ENCODE measurements around the gene ZBTB39.

Gene ZBTB39

DNA sequence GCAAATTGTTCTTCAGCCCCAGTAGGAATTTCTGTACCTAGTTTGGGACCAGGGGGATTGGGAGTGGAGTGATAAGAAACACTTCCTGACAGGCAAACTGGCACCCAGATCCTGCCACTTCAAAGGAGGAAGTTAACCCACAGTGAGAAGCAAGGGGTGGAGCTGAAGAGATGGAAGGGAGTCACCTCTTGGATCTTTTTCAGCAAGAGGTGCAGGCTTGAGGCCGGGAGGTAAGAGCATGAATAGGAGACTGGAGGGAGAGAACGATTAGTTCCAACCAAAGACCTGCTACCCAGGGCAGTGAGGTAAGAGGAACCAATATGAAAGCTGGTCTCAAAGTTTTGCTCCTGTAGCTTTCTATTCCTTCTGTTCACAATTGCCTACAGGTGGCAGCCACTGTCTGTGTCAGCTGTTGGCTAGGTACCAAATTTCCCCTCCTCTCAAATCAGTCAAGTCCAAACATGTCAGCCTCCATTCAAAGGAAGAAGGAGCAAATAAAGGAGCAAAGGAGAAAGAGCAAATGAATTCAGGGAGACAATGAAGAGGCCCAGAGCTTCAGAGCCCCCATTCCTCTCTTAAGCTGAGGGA is 24.9 kb upstream of the ZBTB39 start:
- Histone ChIP-seq H3K4me3 (ENCODE audit: low read length, poor library complexity, severe bottlenecking) (peak overlapping the region; percentile 56), H2AFZ (ENCODE audit: low read length) (peak overlapping the region; percentile 83), H3F3A (ENCODE audit: low read depth) (no peaks in the 10 kb centered on the region), H3K4me2 (ENCODE audit: low read depth, low read length, poor library complexity, severe bottlenecking) (peak overlapping the region; percentile 67), H3K4me1 (ENCODE audit: insufficient read depth, low read length, poor library complexity, severe bottlenecking) (peaks cover 37% of the 10 kb centered on the region), H3K79me2 (ENCODE audit: insufficient read depth, low read length) (no peaks in the 10 kb centered on the region), H3K9ac (ENCODE audit: low read depth, low read length, poor library complexity, severe bottlenecking) (peak overlapping the region; percentile 69), H3K27me3 (ENCODE audit: insufficient read depth, low read length, poor library complexity, severe bottlenecking) (no peaks in the 10 kb centered on the region), H3K36me3 (ENCODE audit: insufficient read depth, low read length) (no peaks in the 10 kb centered on the region), H3K9me3 (ENCODE audit: insufficient read depth, low read depth, low read length) (no peaks in the 10 kb centered on the region), H3K9me2 (replicated peaks; ENCODE audit: low read depth, low read length) (no peaks in the 10 kb centered on the region), H4K20me1 (ENCODE audit: insufficient read depth, low read length, poor library complexity, severe bottlenecking) (no peaks in the 10 kb centered on the region)
- TF ChIP-seq EZH2phosphoT487 (IDR thresholded peaks at IDR 0.05; ENCODE audit: borderline replicate concordance) = no peak
- TF ChIP-seq, protein P1, sequence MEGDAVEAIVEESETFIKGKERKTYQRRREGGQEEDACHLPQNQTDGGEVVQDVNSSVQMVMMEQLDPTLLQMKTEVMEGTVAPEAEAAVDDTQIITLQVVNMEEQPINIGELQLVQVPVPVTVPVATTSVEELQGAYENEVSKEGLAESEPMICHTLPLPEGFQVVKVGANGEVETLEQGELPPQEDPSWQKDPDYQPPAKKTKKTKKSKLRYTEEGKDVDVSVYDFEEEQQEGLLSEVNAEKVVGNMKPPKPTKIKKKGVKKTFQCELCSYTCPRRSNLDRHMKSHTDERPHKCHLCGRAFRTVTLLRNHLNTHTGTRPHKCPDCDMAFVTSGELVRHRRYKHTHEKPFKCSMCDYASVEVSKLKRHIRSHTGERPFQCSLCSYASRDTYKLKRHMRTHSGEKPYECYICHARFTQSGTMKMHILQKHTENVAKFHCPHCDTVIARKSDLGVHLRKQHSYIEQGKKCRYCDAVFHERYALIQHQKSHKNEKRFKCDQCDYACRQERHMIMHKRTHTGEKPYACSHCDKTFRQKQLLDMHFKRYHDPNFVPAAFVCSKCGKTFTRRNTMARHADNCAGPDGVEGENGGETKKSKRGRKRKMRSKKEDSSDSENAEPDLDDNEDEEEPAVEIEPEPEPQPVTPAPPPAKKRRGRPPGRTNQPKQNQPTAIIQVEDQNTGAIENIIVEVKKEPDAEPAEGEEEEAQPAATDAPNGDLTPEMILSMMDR (conservative IDR thresholded peaks at IDR 0.05; ENCODE audit: low read length) = peak; percentile 59

- Histone ChIP-seq H3K9ac (ENCODE audit: low read depth, low read length, poor library complexity, severe bottlenecking) (no peak overlapping the region), H3K4me1 (ENCODE audit: insufficient read depth, low read length, poor library complexity, severe bottlenecking) (peaks cover 37% of the 10 kb centered on the region), H3K27me3 (ENCODE audit: insufficient read depth, low read length, poor library complexity, severe bottlenecking) (no peaks in the 10 kb centered on the region), H3K4me2 (ENCODE audit: low read depth, low read length, poor library complexity, severe bottlenecking) (no peak overlapping the region), H3K9me3 (ENCODE audit: insufficient read depth, low read depth, low read length) (no peaks in the 10 kb centered on the region), H3K79me2 (ENCODE audit: insufficient read depth, low read length) (no peaks in the 10 kb centered on the region), H4K20me1 (ENCODE audit: insufficient read depth, low read length, poor library complexity, severe bottlenecking) (no peaks in the 10 kb centered on the region), H3F3A (ENCODE audit: low read depth) (no peaks in the 10 kb centered on the region), H3K9me2 (replicated peaks; ENCODE audit: low read depth, low read length) (no peaks in the 10 kb centered on the region), H2AFZ (ENCODE audit: low read length) (no peak overlapping the region), H3K4me3 (ENCODE audit: low read length, poor library complexity, severe bottlenecking) (no peak overlapping the region), H3K36me3 (ENCODE audit: insufficient read depth, low read length) (no peaks in the 10 kb centered on the region)
- TF ChIP-seq EZH2phosphoT487 (IDR thresholded peaks at IDR 0.05; ENCODE audit: borderline replicate concordance) = no peak
- TF ChIP-seq, protein P1 (conservative IDR thresholded peaks at IDR 0.05; ENCODE audit: low read length) = no peak
Measured at GRCh38 chr12:57029457-57029856, 23.1 kb upstream of the ZBTB39 start.

GRCh38 chr12:57027805-57028153 is 21.4 kb upstream of the ZBTB39 start:
- H3K36me3 ChIP-seq (ENCODE audit: insufficient read depth, low read length) = no peaks in the 10 kb centered on the region
- TF ChIP-seq EZH2phosphoT487 (IDR thresholded peaks at IDR 0.05; ENCODE audit: borderline replicate concordance) = no peak
- TF ChIP-seq, protein P1 (conservative IDR thresholded peaks at IDR 0.05; ENCODE audit: low read length) = no peak
- H2AFZ ChIP-seq (ENCODE audit: low read length) = no peak overlapping the region

More at GRCh38 chr12:57027805-57028153, 21.4 kb upstream of the ZBTB39 start:
- H3K27me3 ChIP-seq (ENCODE audit: insufficient read depth, low read length, poor library complexity, severe bottlenecking) = no peaks in the 10 kb centered on the region
- no peaks in the 10 kb centered on the region for H4K20me1 ChIP-seq (ENCODE audit: insufficient read depth, low read length, poor library complexity, severe bottlenecking)
- peak overlapping the region; percentile 28 for H3K9ac ChIP-seq (ENCODE audit: low read depth, low read length, poor library complexity, severe bottlenecking)
- H3K9me3 ChIP-seq (ENCODE audit: insufficient read depth, low read depth, low read length) = no peaks in the 10 kb centered on the region
- peaks cover 37% of the 10 kb centered on the region for H3K4me1 ChIP-seq (ENCODE audit: insufficient read depth, low read length, poor library complexity, severe bottlenecking)
- no peaks in the 10 kb centered on the region for H3K79me2 ChIP-seq (ENCODE audit: insufficient read depth, low read length)
- H3F3A ChIP-seq (ENCODE audit: low read depth) = no peaks in the 10 kb centered on the region
- no peak overlapping the region for H3K4me2 ChIP-seq (ENCODE audit: low read depth, low read length, poor library complexity, severe bottlenecking)
- H3K9me2 ChIP-seq (replicated peaks; ENCODE audit: low read depth, low read length) = no peaks in the 10 kb centered on the region
- no peak overlapping the region for H3K4me3 ChIP-seq (ENCODE audit: low read length, poor library complexity, severe bottlenecking)
